GM12801 (cell line): ENCODE data around the gene VPS45.

Source experiments
- CTCF ChIP-seq: IDR thresholded peaks from one replicate; pipeline ENCODE4 v1.5.1; 2011; ENCODE audit warnings: control low read depth; ENCODE audit not compliant: insufficient read length; ENCODE audit errors: extremely low read depth

VPS45 gene

DNA sequence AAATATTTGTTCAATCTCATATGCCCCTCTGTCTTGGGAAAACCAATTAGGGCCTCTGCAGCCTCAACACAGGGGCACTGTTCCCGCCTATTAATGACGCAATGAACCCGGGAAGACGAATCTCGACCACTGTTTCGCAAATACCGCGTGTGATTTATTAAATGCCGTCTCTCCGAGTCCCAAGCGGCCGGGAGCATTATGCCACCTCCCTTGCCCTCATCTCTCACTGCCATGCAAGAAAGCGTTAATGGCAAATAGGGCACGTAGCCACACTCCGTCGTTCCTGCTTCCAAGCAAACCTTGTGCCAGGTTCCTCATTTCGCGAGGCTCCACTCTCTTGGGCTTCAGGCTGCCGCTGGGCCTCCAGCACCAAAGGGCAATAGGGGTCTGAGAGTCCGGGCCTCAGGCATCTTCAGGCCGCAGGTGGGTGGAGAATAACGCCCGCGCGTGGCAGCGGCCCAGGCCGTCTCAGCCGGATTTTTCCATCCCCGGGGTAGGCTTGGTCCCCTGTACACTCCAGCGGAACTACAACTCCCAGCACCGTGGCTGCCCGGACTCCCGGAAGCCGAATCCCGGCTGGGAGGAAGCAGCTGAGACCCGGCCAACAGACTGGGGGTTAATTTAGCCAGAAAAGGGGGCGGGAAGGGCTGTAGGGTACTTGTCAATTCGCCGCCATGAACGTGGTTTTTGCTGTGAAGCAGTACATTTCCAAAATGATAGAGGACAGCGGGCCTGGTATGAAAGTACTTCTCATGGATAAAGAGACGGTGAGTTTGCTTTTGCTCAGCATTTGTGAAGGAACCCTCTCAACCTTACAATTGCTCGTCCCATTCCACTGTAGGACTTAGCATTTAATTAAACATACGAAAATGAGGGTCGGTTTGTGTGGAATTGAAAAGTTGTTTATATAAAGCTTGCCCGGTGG lies at the start of gene VPS45:
Gene VPS45 (plus strand): TSS at position 593 of the 925 bp plus-strand sequence. CDS start 82 bp downstream, at position 675.
- no peak for TF ChIP-seq CTCF

GRCh38 chr1:150018165-150018564 lies 49.4 kb upstream of the VPS45 start:
- no peak for TF ChIP-seq CTCF

GRCh38 chr1:150020711-150021110 lies 46.9 kb upstream of the VPS45 start:
- TF ChIP-seq CTCF: no peak

- TF ChIP-seq CTCF: no peak
Measured at GRCh38 chr1:150021191-150021694, 46.3 kb upstream of the VPS45 start.

DNA sequence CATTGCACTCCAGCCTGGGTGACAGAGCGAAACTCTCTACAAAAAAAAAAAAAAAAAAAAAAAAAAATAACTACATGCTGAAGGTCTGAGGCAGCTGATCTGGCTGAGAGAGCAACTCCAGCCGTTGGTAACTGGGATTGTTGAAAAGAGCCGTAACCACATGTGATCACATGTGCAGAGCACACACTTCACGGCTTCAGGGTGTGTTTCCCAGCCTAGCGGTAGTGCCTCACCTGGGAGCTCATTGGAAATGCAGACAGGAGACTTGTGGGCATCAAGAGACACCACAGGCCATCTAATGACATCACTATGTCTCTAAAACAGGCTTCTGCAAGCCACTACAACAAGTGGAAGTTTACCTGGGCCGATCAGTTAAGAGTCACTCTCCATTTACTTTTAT lies 45.2 kb upstream of the VPS45 start:
- TF ChIP-seq CTCF: no peak

GRCh38 chr1:150024156-150024555 lies 43.4 kb upstream of the VPS45 start:
- no peak for TF ChIP-seq CTCF

DNA sequence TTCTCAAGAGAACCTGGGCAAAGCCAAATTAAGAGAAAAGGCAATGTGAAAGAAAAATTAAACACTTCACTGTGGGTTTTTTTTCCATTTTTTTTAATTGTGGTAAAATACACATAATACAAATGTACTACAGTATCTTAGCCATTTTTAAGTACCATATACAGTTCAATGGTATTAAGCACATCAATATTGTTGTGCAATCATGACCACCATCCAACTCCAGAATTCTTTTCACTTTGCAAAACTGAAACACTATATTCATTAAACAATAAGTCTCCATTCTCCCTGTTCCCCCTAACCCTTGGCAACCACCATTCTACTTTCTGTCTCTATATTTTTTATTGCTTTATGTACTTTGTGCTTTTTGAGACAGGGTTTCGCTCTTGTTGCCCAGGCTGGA lies 39.3 kb upstream of the VPS45 start:
- TF ChIP-seq CTCF: no peak
